Pons (tissue), 1 donor: ENCODE measurements around the gene GSK3A.

Source experiments
- DNase-seq: peaks from one replicate; pipeline ENCODE4 v3.0.0-alpha.2; 2016; ENCODE audit warnings: low spot score

The GSK3A gene

GRCh38 chr19:42199440-42200115 is 42.8 kb downstream of the GSK3A start:
- DNase-seq = no peak

- DNase-seq = no peak
These were observed 43.5 kb downstream of the GSK3A start for GRCh38 chr19:42198676-42199439.

GRCh38 chr19:42197375-42197817 is 45.0 kb downstream of the GSK3A start:
- DNase-seq = no peak

GRCh38 chr19:42196011-42197001 is 46.1 kb downstream of the GSK3A start:
- no peak for DNase-seq

- no peak for DNase-seq
These were observed 48.7 kb downstream of the GSK3A start for GRCh38 chr19:42193706-42194105.

- no peak for DNase-seq
These were observed 49.1 kb downstream of the GSK3A start for GRCh38 chr19:42193294-42193693.

GRCh38 chr19:42191855-42192254 is 50.5 kb downstream of the GSK3A start:
- no peak for DNase-seq

GRCh38 chr19:42191330-42191729 is 51.1 kb downstream of the GSK3A start:
- no peak for DNase-seq

- no peak for DNase-seq
These were observed 53.3 kb downstream of the GSK3A start for GRCh38 chr19:42189133-42189532.

- DNase-seq = no peak
These were observed 53.7 kb downstream of the GSK3A start for GRCh38 chr19:42188665-42189064.

GRCh38 chr19:42185277-42185676 is 57.1 kb downstream of the GSK3A start:
- DNase-seq = peak; percentile 35

- peak; percentile 82 for DNase-seq
These were observed 58.0 kb downstream of the GSK3A start for GRCh38 chr19:42184401-42184861.
